SK-MEL-5 (cell line): ENCODE data around the gene CIITA. TPM values are rescaled to one million over a fixed set of nuclear protein-coding genes. Genes with fewer than 3 reads are reported as not detected.
"Not testable (repeated sequence)": the region's sequence is repeated elsewhere in the genome, so short reads cannot be mapped to it uniquely, and the experiment has no call there.

Source experiments
- DNase-seq: peaks from one replicate; pipeline ENCODE4 v3.0.0-alpha.2; 2016; ENCODE audit warnings: low read depth, low spot score
- in situ Hi-C: cut with HindIII; loops from 2 replicates; pipeline ENCODE4 v1.10.0; 2016; ENCODE audit warnings: low sequenced_read_pairs, high pct_unique_total_duplicates, low pct_unique_long_range_greater_than_20kb
- total RNA-seq: library from RNA; depleted of rRNA; stranded (reverse); fragments of >200 nt; shearing (Covaris generic); gene quantifications from 2 replicates; pipeline ENCODE4 v1.2.3, GENCODE V29; 2014

CIITA gene
- total RNA-seq, 1 experiment from 2014 or later, result 4.1 TPM

DNA sequence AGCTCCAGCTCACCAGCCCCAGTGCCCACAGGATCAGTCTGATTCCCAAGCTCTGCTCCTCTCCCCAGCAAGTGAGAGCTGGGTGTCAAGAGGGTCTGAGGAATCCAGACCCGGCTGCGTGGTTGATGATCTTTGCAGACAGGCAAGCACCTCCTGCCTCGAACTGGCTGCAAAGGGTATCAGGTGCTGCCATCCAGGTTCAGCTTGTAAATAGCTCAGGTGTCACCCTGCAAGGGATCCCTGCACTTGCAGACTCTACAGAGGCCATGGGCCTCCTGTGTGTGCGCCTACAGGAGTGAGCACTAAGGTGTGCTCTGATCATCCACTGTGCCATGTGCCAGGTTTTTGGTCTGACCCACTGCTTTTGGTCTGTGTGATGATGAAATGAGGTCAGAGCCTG lies 49.1 kb downstream of the CIITA start:
- in situ Hi-C loops, result no loop called here

DNA sequence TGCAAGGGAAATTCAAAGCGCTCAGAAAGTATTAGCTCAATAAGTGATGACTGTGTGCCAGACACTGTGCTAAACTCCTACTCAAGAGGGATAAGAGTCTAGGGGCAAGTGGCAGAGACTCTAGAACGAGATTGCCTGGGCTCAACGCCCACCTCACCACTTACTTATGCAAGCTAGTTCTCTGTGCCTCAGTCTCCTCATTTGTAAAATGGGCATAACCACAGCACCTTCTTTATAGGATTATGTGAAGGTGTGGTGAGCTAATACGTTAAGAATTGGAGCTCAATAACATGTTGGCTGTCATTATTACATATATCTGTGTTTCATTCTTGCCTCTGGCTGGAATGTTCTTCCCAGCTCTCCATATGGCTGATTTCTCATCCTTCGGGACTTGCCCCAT lies 49.9 kb downstream of the CIITA start:
- in situ Hi-C loops, result no loop called here
- DNase-seq, result no peak

More for the DNA sequence above, 49.1 kb downstream of the CIITA start:
- no peak for DNase-seq

DNA sequence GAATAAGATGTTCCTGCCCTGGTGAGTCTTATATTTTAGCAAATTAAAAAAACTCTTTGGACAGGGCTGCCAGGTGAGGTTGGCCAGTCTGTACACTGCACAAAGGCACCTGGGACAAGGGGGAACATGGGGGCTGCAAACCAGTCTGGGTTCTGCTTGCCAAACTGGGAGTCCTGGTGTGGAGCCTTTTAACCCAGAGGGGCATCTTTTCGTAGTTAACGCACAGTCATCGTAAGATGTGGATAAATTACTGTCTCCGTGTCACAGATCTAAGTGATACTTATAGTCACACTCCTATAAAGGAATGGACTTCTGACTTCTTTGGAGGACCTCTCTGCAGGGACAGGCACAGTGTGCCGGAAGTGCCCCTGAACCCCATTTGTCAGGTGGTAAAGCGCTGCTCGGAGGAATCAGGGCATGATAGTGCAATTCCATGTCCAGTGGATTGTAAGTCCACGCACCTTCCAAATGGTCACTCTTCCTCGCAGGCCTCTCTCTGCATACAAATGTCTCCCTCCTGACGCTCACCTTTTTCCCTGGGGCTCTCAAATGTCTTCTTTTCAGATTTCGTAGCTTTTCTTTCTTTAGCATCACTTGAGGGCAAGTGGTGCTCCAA lies 50.6 kb downstream of the CIITA start:
- DNase-seq, result no peak
- in situ Hi-C loops, result no loop called here

DNA sequence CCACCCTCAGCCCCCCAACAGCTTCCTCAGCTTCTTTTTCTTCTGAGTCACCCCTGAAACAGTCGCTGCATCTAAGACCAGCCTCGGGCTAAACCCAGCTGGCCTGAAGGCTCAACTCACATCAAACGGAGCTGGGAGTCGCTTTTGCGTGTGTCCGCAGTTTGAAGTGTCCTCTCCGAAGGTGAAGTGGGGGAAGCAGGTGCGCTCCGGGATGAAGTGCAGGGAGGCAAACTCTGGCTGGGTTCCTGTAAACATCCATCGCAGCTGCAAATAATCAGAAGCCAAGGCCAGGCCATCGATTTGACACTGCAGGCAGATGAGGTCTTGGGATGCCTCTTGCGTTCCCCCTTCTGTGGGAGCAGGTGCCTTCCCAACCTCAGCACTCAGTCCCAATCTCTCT lies 52.1 kb downstream of the CIITA start:
- DNase-seq, in situ Hi-C loops: not testable (repeated sequence)

DNA sequence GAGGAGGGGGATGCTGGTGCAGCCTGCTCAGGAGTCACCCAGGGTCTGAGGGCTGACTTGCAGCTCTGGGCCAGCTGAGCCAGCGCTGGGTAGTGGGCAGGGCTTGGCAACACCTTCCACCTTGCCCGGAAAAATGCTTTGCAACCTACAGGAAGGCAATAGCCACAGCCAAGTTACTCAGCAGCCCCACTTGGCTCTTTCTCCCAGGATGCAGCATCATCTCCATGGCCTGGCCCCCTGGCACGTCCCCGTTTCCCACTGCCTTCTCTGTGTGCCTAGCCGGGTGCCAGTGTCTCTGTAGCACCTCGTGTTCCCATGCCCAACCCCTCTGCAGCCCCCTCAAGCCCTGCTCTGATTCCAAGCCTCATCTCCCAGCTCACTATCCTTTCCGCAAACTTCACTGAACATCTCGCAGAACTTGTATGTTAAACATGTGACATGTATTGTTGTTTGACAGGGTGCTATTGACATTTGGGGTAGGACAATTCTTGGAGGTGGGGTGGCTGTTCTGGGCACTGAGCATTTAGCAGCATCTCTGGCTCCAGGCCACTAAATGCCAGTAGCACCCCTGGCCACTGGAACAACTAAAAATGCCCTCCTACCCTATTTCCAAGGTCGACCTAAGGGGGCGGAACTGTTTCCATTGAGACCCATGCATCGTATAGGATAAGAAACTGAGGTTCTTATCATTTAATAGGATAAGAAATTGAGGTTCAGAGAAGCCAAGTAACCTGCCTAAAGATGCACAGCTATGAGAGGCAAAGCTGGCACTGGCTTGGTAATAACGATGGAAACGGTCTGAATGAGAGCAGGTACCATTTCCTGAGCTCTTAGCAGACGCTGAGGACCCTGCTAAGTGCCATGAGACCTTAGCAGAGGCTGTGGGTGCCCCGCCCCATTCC lies 53.1 kb downstream of the CIITA start:
- in situ Hi-C loops, result no loop called here
- DNase-seq, result no peak

DNA sequence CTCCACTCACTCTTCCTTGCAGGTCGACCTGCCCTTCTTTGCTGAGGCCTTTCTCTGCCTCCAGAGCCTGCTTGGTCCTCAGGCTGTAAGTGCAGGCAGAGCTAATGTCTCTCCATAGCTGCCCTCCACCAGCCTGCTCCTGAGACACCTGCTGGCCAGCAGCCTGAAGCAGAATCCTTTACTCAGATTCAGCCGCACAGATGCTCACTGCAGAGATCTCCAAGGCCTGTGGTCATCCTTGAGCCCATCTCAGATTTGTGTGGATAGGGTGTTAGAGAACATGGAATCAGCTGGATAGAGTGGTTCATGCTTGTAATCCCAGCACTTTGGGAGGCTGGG lies 53.7 kb downstream of the CIITA start:
- in situ Hi-C loops, result no loop called here
- no peak for DNase-seq

DNA sequence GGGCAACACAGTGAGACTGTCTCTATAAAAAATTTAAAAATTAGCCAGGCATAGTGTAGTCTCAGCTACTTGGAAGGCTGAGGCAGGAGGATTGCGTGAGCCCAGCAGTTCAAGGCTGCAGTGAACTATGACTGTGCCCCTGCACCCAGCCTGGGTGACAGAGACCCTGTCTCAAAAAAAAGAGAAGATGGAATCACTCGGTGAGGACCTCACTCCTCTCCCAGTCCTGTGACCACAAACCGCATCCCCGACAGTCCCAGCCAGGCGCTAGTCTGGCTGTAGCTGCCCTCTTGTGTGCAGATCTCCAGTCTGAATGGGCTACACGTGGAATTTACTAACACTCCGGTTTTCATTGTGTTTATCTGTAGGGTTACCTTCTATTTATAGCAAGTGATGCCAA lies 54.1 kb downstream of the CIITA start:
- in situ Hi-C loops, result no loop called here
- no peak for DNase-seq

DNA sequence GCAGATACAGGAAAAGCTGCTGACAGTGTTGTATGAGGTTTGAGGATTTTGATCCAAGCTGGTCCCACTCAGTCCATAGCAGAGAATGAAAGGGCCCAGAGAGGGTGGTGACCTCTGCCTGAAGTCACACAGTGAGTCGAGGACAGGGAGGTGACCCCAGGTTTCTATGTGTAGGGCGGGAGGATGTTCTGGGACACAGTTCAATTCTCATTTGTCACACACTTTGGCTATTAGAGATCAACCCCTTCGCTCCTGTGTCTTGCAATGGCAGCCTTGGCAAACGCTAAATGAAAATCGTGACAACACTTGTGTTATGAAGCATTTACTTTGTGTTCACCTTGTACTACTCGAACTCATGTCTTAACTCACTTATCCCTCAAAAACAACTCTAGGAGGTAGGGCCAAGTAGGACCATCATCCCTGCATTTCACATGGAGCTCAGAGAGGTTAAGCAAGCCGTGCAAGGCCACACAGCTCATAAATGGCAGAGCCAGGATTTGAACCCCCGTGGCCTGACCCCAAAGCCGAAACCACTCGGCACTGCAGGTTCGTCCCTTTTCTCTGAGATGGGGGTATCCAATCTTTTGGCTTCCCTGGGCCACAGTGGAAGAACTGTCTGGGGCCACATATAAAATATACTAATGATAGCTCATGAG lies 55.1 kb downstream of the CIITA start:
- DNase-seq, result no peak
- in situ Hi-C loops, result no loop called here

DNA sequence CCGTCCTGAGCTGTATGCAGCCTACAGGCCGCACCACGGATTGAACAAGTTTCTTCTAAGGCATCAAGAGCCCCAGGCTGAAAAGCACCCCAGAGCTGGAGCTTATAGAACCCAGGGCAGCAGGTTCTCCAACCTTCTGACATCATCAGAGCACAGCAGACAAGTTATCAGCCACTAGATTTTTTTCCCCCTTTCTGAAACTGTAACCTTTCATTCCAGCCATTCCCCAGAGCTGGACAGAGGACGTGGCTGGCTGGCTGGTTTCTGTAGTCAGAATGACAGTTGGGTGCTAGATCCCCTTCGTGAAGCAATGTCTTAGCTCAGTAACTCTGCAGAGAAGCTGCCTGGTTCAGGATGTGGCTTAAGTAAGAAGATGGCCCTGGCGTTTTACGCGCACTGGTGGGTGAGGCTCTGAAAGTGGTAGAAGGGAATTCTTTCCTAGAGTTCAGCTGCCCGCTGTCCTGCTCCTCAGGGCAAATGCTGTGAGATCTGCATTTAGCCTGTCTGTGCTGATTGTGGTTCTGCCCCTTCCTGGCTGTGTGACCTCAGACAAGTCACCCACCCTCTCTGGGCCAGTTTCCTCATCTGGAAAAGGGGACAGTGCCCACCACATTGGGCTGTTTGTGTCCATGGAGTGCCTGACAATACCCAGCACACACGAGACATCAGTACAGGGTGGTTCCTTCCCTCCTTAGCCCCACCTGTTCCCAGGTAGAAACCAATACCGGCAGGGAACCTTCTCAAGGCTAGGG lies 56.1 kb downstream of the CIITA start:
- in situ Hi-C loops, result no loop called here
- DNase-seq, result no peak

DNA sequence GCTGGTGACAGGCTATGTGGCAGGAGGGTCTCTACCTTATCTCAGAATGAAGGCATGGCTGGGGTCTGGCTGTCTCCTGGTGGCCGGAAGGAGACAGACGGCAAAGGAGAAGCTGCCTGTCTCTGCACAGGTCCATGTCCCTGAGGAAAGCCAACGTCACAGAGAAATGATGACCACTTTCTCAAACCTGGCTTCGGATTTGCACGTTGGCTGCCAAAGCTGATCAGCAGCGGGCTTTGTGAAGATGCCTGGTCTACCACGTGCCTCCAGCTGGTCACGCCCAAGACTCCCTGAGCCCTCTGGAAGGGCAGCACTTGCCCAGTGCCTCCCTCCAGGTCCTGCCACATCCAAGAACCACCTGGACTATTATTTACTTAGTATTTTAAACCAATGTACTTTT lies 56.9 kb downstream of the CIITA start:
- no peak for DNase-seq
- in situ Hi-C loops, result no loop called here

DNA sequence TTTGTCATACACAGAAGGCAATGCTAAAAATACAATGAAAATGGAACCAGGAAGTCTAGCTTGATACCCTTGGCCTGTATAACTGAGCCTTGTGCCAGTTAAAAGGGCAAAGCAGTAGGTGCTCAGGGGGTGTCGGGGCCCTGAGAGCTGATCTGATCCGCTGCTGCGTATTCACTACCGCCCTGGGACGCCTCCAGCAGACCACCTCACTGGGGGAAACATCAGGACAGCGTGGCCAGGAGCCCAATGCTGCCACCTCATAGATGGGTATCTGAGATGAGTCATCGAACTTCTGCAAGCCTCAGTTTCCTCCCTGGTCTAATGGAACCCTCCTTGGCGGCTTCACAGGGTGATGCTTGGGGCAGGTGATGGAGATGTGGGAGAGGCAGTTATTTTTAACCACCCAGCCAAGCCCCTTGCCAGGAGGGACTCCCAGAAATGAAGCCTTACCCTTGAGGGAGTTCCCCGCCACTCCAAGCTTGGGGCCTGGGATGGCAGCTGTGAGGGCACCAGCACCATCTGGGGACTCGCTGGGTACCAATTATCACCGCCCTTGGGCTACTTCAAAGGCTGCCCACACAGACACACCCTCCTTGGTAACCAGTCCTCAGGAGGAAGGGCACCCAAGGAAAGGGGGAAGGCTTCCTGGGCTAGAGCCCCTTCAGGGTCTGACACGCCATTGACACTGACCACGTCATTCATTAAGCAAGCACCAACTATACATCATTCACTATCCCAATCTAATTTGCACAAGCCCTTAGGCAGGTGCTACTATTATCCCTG lies 57.5 kb downstream of the CIITA start:
- DNase-seq, result no peak
- in situ Hi-C loops, result no loop called here

DNA sequence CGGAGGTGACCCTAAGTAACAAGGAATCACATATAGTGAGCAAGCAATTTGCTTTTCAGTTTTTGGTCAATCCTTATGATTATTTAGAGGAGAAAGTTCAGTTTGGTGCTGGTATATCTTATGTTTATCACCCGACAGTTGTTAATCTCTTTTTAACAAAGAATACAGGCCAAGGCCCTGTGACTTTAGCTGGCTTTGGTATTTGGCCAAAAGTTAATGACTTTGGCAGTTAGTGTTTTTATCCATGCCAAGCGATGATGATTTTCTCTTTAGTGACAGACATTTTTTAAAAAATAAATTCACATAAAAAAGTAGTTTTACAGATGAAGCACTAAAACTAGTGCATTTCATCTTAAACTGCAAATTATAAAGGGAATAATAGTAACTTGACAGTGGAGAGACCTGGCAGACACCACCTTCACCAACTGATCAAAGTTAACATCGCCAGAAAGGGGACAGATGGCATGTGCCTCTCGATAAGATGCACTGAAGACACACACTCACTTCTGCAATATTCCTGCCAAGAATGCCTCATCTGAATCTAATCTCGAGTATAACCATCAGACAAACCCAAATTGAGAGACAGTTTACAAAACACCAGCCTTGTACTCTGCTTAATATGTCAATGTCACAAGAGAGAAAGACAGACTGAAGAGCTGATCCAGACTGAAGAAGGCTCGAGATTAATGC lies 58.4 kb downstream of the CIITA start:
- no peak for DNase-seq
- in situ Hi-C loops, result no loop called here

DNA sequence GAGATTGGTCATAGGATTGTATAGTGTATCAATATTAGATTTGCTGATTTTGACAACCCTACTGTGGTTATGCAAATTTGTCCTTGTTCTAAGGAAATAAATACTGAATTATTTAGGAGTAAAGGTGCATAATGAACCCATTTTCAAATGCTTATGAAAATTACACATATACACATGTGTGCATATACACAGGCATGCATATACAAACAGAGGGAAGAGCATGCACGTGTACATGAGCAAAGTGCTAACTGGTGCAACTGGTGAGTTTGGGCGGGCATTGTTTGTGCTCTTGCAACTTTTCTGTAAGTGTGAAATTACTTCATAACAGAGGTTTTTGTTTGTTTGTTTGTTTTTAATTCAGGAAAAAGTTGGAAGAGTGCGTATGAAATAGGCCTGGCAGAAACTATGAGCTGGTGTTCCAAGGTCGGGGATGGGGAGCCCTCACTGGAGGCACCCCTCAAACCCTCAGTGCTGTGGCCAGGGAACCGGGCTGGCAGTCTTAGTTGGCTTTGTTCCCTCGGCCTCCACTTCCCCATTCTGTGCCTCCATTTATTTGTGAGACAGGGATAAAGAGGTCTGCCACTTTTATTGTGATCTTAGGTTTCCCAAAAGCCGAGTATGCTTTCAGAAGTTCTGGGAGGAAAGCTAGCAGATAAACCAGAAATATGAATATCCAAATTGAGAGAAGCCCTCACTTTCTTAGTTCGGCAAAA lies 59.4 kb downstream of the CIITA start:
- in situ Hi-C loops, result no loop called here
- no peak for DNase-seq

DNA sequence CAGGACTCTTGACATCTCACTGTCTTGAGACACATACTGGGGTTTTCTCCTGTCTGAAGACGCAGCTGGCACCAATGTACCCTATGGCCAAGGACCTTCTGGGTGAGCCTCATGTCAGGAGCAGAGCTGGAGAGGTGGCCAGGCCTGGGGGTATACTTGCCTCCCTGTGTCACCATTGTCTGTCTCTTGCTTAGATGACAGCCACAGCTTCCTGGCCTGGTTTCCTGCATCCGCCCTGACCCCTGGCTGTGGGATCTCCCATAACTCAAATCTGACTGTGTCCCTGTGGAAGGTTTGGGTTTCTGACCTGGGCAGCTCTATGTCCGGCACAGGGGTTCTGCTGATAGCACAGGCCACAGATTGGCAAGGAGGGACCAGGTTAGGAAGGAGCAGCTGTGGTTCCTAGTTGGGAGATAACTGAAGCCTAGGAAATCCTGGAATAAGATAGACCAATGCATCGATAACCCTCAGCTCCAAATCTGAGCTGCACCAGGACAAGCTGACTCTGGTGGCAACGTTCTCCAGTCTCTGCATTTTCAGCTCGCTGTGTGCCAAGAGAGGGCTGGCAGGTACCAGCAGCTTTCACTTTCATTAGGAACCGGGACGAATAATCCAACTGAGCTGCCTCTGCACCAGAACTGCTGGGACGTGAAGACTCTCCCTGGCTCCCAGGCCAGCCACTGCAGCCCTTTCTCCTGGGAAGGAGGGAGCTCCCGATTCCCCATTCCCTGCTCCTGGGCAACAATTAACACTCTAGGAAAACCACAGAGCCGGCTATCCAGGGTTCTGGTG lies 60.3 kb downstream of the CIITA start:
- in situ Hi-C loops, result no loop called here
- no peak for DNase-seq

DNA sequence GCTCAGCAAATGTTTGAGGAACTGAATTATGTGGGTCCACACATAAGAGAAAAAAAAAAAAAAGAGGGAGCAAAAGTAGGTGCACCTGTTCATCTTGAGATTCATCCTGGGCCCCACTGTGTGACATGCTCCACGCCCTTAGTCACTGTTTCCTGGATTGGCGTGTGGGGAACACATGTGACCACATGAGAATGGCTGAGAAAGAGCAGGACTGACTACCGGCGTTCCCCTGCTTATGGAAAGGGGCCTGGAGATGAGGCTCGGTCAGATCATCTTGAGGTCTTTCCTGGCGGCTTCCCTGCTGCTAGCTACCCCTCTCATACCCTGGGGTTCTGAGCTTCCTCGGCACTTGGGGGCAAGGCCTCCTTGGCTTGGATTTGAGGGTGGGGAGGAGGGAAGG lies 61.3 kb downstream of the CIITA start:
- in situ Hi-C loops, result no loop called here
- no peak for DNase-seq
